AG09319 (cell line): Measurements from ENCODE around the gene CASKIN2.

Source experiments
- DNase-seq: peaks from one replicate; pipeline ENCODE4 v3.0.0-alpha.2; 2010; ENCODE audit warnings: low read depth; ENCODE audit errors: extremely low read depth
- TF ChIP-seq, protein P1 (sequence below): IDR thresholded peaks from 2 replicates; pipeline ENCODE4 v1.5.1; 2011; ENCODE audit warnings: low read depth, mild to moderate bottlenecking, inconsistent platforms, low read length, moderate library complexity

CASKIN2 gene, protein sequence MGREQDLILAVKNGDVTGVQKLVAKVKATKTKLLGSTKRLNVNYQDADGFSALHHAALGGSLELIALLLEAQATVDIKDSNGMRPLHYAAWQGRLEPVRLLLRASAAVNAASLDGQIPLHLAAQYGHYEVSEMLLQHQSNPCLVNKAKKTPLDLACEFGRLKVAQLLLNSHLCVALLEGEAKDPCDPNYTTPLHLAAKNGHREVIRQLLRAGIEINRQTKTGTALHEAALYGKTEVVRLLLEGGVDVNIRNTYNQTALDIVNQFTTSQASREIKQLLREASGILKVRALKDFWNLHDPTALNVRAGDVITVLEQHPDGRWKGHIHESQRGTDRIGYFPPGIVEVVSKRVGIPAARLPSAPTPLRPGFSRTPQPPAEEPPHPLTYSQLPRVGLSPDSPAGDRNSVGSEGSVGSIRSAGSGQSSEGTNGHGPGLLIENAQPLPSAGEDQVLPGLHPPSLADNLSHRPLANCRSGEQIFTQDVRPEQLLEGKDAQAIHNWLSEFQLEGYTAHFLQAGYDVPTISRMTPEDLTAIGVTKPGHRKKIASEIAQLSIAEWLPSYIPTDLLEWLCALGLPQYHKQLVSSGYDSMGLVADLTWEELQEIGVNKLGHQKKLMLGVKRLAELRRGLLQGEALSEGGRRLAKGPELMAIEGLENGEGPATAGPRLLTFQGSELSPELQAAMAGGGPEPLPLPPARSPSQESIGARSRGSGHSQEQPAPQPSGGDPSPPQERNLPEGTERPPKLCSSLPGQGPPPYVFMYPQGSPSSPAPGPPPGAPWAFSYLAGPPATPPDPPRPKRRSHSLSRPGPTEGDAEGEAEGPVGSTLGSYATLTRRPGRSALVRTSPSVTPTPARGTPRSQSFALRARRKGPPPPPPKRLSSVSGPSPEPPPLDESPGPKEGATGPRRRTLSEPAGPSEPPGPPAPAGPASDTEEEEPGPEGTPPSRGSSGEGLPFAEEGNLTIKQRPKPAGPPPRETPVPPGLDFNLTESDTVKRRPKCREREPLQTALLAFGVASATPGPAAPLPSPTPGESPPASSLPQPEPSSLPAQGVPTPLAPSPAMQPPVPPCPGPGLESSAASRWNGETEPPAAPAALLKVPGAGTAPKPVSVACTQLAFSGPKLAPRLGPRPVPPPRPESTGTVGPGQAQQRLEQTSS (N-terminal part only)

DNA sequence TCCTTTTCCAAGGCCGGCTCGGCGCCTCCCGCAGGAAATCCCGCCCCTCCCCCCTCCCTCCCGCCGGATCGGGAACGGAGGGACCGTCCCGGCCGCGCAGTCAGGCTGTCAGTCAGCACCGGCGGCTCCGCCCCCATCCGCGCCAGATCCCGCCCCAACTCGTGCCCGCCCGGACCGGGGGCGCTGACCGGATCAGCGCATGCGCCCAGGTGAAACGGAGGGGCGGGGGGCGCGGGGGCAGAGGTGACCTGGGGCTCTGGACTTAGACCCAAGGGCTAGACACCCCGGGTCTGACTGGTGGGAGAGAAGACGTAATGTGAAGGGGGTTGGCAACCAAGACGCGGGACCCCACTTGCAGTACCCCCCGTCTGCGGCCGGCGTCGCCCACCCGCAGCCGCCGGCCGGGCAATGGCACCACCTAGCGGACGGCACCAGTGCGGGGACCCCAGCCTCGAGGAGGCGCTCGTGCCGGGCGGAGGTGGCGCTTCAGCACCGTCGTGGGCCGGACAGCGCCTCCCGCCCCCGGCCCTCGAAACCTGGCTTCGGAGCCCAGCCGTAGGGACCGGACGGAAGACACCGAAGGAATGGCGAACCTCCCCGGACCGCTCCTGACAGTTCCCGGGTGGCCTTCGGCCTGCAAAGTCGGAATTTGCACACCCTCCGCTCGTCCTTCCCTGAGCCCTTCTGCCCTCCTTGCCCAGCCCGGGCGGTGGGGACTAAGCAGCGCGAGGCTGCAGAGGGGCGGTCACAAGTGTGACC is at the start of gene CASKIN2:
Gene CASKIN2, minus strand, starts transcription at position 42 of the 759 bp plus-strand sequence. CDS start 1,733 bp downstream, outside the sequence.
- DNase-seq = peak; percentile 72

DNA sequence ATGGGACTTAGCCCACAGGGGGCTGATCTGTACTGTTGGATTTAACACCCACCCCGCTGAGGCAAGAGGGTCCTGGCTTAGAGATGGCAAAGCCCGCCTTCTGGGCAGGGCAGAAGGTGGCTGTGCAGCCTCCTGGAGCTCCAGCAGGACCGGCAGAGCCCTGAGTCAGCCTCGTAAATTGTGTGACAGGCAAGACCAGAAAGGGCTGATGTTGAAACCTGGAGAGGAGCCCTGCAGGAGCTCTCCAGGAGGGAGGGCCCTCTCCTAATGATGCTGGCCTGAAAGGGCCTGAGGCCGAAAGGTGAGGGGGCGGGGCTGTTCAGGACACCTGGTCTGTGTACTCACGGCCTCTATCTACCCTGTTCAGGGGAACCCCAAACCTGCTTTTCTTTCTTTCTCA is 49.7 kb upstream of the CASKIN2 start:
- DNase-seq = no peak
- TF ChIP-seq, protein P1, sequence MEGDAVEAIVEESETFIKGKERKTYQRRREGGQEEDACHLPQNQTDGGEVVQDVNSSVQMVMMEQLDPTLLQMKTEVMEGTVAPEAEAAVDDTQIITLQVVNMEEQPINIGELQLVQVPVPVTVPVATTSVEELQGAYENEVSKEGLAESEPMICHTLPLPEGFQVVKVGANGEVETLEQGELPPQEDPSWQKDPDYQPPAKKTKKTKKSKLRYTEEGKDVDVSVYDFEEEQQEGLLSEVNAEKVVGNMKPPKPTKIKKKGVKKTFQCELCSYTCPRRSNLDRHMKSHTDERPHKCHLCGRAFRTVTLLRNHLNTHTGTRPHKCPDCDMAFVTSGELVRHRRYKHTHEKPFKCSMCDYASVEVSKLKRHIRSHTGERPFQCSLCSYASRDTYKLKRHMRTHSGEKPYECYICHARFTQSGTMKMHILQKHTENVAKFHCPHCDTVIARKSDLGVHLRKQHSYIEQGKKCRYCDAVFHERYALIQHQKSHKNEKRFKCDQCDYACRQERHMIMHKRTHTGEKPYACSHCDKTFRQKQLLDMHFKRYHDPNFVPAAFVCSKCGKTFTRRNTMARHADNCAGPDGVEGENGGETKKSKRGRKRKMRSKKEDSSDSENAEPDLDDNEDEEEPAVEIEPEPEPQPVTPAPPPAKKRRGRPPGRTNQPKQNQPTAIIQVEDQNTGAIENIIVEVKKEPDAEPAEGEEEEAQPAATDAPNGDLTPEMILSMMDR = no peak

More for the DNA sequence above, at the start of gene CASKIN2:
- TF ChIP-seq, protein P1 = peak; percentile 76

GRCh38 chr17:75564195-75564594 is 48.9 kb upstream of the CASKIN2 start:
- DNase-seq = no peak
- TF ChIP-seq, protein P1 = no peak

- DNase-seq = no peak
- TF ChIP-seq, protein P1 = no peak
Measured at GRCh38 chr17:75563063-75563758, 47.9 kb upstream of the CASKIN2 start.

DNA sequence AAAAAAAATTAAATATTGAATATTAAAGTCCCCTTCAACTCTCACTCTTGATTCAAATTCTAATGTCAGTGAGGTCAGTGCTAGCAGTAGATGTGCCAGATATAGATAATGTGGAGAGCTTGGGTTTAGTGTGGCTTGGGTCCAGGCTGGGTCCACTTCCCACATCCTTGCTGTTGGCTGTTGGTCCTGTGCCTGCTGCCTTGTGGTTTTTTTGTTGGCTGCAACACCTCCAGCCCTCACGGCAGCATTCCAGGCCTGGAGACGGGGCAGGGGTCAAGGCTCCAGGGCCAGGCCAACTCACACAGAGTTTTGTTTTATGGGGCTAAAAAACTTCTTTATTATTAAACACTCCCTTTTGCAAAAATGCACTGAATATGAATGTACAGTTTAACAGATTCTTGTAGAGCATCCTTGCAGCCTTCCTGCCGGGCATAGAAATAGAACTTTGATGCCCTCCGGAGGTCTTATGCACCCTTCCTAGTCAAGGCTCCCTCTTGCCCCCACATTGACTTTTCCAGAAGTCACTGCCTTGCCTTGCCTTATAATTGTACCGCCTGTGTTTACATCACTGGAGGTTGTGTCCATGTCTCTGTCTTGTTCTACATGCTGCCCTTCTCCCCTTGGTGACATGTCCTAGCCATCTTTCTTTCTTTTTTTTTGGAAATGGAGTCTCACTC is 46.7 kb upstream of the CASKIN2 start:
- DNase-seq = peak; percentile 16

More for the DNA sequence above, 46.7 kb upstream of the CASKIN2 start:
- TF ChIP-seq, protein P1 = no peak
